ENCODE data around the gene DLEC1.

DLEC1 gene

DNA sequence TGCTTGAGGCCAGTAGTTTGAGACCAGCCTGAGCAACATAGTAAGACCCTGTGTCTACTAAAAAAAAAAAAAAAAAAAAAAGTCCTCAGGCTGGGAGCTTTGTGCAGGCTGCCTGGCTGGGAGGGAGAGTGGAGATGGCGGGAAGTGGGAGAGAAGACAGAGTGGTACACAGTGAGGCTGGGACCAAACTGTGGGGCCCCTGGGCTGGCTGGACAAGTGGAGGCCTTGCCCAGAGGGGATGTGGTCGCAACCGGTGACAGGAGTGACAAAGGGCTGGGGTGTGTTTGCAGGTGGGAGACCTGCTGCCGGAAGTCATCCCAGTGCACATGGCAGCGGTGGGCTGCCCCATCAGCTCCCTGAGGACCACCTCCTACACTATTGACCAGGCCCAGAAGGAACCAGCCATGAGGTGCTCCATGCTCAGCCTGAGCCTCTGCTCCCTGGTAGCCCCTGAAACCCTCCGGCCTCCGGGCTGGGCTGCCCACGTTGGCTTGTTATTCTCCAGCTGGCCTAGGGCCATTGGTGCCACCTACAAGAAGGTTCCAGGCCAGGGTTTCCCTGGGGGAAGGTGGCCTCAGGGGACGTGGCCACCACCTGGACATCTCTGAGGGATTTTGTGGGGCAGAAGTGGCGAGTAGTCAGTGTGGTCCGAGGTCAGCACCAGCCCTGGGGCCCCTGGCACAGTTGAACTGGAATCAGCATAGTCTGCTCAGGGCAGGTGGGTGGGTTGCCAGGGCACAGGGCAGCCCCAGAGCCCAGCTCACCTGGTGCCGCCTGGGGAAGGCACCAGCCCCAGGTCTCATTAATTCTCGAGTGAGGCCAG lies 75.3 kb downstream of the DLEC1 start:
- no peak for DNase-seq

DNA sequence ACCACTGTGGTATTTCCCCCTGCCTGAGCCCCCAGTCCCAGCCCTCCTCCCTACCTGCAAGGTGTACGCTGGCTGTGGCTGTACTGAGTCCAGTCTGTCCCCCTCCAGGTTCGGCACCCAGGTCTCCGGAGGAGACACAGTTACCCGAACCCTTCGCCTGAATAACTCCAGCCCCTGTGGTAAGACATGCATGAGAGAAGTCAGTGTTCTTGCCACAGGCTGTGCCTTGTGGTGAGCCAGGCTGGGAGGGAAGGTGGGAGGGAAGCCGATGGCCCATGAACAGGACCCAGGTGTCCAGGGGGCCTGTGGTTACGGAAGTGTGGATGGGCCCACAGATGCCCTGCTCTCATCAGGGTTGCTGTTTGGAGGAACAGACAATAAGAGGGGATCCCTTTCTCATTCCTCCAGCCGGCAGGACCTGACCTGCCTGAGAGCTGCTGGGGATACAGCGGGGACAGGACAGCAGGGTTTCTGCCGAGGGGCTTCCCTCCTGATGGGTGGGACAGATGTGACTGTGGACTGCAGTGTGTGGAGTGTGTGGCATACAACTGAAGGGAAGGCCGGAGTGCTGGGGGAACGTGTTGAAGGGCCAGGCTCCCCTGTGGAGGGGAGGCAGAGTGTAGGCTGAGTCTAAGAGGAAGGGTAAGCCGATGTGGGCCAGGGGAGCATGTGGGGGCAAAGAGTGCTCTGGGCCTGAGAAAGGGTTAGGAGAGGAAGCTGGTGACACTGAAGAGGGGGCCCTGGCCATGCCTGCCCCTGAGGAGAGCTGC lies 76.1 kb downstream of the DLEC1 start:
- no peak for DNase-seq

DNA sequence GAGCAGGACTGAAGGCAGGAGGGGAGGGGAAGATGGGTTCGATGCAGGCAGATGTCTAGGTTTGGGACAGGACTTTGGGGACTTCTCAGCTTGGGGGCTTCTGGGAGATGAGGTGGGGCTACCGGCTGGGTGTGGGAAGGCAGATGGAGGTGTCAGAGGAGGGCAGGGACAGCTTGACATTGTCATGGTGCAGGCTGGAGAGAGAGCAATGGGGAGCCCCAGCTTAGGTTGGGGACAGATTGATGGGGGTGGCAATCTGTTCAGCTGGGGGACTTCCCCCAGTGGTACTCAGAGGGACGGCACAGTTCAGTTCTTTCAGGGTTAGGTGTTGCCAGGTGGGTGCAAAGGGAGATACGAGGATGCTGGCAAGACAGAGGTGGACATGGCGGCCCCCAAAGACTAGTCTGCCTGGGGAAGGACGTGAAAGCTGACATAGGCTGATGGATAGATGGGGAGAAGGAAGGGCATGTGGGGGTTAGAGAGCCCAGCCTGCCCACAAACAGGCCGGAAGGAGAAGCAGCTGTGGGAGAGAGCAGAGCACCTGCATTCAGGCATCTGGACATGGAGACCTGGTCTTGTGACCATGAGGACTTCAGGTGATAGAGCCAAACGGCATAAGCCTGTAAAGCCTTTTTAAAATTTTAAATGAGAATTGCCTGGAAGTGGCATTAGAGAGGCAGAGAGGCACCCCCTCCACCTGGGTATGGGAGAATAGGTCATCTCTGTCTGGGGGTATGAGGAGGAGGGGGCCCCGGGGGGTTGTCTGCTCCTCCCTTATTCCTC lies 76.8 kb downstream of the DLEC1 start:
- DNase-seq: no peak

DNA sequence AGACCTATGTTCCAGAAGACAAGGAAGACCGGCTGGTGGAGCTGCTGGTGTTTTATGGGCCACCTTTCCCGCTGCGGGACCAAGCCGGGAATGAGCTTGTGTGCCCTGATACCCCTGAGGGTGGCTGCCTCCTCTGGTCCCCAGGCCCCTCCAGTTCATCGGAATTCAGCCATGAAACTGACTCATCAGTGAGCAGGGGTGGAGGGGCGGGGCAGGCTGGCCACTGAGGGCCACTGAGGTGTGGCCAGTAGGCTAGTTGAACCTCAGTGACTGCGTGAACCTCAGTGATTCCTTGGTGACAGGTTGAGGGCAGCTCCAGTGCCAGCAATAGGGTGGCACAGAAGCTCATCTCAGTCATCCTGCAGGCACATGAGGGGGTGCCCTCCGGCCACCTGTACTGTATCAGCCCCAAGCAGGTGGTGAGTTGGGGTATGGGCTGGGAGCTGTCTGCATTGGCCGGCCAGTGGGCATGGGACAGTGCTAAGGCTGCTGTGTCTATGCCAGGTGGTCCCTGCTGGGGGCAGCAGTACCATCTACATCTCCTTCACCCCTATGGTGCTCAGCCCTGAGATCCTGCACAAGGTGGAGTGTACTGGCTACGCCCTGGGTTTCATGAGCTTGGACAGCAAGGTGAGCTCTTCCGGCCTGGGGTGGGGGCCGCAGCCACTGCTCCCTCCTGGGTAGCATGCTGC lies 77.6 kb downstream of the DLEC1 start:
- no peak for DNase-seq

DNA sequence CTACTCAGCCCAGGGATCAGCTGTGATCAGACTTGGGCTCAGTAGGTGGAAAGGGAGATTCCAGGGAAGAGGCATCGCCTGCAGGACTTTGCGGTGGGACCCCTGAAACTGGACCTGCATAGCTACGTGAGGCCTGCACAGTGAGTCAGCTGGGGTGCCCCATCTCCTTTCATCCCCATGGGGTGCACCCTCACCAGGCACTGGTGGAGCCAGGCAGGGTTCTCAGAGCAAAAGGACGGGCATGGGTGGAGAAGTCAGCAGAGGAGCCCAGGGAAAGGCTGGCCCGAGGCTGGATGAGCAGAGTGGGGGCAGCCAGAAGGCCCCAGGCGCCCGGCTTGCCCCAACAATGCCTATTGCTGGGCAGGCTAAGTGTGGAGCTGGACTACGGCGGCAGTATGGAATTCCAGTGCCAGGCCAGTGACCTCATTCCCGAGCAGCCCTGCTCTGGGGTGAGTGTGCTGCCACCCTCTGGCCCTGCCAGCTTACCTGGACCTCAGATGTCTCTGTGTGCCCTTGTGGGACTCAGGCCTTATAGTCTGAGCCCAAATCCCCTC lies 78.2 kb downstream of the DLEC1 start:
- no peak for DNase-seq

DNA sequence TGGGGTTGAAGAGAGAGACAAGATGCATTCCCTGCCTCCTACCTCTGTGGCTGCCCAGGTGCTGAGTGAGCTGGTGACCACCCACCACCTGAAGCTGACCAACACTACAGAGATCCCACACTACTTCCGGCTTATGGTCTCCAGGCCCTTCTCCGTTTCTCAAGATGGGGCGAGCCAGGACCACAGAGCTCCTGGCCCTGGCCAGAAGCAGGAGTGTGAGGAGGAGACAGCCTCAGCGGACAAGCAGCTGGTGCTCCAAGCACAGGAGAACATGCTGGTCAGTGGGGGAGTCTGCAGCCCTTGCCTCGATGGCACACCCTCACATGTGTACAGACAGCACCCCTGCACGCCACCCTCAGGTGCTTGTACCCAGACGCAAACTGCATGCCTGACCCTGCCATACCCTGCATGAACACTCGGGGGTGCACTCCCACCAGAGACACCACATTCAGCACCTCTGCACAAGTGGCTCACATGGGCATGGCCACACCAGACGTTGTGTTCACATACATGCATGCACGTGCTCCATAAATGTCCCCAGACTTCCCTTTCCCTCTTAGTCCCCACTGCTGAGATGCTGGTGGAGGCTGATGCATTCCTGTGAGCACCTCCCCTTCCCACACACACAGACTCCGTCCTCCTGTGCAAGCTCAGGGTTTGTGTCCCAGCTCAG lies 78.9 kb downstream of the DLEC1 start:
- DNase-seq: peak; percentile 17 to 57

DNA sequence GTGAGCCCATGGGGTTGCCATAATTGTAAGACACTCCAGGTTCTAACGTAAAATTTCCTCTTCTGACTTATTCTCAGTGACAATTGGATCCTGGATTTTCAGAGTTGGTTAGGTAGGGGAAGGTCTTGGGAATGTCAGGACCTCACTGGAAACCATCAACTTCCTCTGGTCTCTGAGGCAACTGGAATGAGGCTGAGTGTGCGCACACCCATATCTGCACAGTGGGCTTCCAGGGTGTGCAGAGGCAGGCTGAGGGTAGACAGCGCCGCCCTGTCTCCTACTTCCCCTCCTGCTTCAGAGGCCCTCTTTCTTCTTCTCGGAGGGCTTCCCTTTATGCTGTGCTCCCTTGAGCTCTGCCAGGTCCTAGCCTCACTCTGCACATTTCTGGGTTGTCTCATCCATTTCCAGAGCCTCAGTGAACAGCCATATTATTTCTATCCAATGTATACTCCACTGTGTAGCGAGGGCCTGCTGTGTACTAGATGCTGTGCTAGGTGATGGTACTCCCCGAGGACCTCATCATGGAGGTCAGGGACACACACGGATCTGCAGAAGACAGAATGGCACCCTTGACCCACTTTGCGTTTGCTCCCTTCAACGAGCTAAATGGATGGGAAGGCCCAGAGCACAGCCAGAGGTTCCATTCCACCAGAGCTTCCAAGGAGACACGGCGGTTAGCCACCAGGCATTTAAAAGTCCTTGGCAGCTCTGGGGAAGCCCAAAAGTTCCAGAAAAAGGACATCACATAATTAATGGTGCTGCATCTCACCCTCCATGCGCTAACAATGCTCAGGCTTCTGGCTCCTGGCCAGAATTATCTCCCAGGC lies 79.6 kb downstream of the DLEC1 start:
- DNase-seq: no peak

DNA sequence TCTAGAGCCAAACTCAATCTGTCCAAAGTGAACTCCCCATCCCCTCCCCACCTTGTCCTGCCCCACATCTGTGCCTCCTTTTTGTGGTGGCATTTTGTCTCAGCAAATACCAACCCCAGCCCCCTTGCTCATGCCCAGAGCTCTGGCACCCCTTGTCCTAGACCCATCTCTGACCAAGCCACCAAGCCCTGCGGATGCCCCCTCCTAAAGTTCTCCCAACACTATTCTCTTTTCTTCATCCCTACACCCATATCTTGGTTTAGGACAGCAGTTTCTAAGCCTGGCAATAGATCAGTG lies 80.2 kb downstream of the DLEC1 start:
- no peak for DNase-seq

DNA sequence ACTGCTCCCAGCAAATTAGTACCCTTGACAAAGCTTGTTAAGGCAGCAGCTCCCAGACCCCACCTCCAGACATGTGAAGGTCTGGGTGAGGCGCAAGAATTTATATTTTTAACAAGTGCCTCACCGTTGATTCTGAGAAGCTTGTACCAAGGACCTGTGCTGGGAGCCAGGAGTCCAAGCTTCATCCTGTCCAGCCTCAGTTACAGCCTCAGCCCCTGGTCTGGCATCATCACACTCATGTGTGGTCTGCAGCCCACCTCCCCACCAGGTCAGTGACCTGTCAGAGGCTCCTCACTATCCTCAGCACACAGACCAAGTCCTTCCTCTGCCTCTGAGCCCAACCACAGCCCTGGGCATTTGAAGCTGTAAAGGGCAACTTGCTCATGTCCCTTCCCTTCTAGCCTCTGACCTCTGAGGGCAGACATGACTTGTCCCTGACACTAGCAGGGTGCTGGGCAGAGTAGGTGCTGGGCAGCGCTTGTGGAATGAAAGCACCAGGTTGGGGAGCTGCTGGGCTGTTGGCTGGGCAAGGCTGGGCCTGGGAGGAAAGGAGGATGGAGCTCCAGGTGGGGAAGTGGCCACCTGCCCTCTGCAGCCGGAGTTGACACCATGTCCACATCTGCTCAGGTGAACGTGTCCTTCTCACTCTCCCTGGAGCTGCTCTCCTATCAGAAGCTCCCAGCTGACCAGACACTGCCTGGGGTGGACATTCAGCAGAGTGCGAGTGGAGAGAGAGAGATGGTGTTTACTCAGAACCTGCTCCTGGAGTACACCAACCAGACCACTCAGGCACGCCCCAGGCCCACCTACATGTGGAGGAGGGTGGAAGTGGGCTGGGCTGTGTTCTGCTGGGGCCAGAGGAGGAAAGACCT lies 81.0 kb downstream of the DLEC1 start:
- DNase-seq: no peak

DNA sequence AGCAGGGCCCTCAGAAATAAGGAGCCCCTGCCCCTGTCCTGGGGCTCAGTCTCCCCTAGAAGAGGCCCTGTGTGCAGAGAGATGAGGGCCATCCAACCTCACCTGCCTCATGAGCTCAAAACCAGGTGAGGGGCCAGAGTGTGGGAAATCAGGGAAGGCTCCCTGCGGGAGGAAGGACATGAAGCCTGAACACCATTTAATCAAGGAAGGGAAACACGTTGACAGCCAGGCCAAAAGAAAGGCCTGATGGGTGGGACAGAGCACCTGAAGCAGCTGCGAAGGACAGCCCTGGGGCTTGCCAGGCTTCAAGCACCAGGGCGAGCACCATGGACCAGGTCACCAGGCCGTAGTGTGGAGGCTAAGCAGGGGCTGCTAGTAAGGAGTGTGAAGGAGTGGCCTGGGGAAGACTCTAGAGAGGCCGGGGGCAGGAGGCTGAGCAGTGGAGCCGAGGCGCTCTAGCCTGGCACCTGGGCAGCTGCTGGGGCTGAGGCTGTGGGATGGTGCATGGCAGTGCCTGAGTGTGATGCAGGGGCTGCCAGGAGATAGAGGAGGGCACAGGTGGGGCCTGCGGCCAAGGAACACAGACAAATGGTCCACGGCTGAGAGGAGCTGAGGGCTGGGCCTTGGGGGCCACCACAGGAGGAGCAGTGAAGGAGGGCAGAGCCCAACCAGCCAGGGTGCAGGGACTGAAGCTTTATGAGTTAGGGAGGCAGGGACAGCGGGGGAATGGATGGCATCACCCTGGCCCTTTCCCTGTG lies 81.9 kb downstream of the DLEC1 start:
- DNase-seq: no peak

DNA sequence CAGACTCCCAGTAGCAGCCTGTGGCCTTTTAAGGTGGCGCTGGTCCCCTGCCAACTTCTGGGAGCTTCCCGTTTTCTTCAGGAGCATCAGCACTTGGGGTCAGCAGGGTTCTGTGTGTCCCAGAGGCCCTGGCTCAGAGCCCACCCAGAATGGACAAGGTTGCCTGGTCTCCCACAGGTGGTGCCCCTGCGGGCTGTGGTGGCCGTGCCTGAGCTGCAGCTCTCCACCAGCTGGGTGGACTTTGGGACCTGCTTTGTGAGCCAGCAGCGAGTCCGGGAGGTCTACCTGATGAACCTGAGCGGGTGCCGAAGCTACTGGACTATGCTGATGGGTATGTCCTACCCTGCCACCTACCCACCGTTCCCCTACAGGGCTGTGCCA lies 82.4 kb downstream of the DLEC1 start:
- no peak for DNase-seq

DNA sequence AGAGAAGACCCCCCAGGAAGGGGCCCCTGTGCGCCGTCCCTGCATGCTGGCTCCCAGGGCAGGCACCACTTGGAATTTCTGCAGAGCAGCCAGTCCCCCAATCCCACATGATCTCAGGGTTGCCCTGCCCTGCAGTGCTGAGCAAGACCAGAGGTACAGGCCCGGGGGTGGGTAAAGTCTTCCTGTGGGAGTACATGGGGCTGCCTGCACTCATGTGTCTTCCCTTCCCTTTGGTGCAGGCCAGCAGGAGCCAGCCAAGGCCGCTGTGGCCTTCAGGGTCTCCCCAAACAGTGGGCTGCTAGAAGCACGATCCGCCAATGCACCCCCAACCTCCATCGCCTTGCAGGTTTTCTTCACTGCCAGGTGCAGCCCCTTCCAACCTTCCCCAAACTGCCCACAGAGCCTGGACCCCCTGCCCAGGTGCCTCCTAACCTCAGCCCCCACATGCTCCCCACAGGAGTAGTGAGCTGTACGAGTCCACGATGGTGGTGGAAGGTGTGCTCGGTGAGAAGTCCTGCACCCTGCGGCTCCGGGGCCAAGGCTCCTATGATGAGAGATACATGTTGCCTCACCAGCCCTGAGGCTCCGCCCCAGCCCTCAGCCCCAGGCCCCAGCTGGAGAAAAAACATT lies 82.9 kb downstream of the DLEC1 start:
- no peak for DNase-seq

DNA sequence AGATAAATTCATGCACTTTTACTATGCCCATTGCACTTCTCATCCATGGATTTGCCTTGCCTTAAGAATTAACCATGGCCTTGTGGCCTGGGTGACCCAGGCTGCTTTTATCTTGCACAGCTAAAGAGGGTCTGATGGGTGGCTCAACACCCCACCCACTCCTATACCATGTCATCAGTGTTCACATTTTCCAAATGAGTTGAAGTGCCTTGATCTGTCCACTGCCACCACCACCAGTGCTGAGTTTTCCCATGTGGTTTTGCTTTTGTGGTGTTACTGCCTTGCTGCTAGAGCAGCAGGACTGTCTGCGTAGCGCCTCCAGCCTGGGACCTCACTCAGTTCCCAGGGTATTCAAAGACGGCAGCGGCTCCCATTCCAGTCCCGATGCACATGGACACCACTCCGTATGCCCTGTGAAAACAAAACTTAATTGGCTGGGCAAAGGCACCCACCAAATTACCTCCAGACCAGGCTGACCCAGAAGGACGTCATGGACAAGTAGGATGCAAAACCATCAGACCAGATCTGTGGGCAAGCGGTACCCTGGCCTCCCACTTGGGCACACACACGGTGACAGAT lies 83.8 kb downstream of the DLEC1 start:
- DNase-seq: no peak

DNA sequence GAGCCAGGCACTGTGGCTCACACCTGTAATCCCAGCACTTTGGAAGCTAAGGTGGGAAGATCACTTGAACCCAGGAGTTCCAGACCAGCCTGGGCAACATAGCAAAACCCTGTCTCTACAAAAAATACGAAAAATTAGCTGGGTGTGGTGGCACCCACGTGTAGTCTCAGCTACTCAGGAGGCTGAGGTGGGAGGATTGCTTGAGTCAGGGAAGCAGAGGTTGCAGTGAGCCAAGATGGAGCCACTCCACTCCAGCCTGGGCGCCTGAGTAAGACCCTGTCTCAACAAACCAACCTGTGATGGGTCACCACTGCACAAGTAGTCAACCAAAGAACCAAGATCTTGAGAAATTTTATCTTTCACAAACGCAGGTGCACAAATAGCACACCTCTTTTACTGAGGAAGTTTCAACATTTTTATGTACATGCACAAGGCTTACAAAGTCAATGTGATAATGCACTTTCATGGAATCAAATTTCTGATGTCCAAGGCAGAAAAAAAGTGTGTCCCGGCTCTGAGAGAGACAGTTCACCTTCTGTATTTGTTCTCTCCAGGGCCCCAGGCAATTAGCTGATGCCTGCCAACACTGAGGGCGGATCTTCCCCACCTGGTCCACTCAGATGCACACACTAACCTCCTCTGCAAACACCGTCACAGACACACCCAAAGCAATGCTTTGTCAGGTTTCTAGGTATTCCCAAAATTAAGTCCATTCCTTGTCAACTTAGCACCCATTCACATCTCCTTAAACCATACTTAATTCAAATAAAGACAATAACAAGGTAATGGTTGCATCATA lies 85.5 kb downstream of the DLEC1 start:
- DNase-seq: peak; percentile 34 to 39

DNA sequence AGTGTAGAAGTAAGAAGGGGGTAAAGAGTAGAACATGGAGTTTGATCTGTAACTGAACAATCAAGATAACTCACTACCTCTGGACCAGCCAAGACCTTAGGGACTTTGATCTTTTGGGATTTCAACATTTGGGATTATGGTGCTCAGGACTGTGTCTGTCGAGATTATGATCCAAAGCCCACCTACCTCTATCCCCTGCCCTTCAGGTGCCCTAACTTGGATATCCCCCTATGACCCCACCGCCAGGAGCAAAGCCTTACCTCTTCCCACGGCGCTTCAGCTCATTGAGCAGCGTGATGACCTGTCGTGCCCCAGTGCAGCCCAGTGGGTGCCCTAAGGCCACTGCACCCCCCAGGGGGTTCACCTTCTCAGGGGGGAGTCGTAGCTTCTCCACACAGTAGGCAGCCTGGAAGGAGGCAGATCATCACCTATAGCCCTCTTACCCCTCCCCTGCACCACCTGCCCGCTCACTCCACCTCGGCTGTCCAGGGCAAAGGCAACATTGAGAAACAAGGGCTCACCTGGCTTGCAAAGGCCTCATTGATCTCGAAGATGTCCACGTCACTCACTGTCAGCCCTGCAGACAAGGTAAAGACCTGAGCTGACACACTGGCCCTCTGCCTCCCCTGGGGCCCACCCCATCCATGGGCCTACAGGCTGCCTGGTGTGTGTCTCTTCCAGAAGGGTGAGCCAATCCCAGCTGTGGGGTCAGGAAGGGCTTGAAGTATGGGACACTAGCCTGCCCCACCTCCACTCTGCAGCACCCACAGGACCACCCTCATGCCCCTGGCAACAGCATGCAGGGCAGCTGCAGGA lies 86.5 kb downstream of the DLEC1 start:
- no peak for DNase-seq

DNA sequence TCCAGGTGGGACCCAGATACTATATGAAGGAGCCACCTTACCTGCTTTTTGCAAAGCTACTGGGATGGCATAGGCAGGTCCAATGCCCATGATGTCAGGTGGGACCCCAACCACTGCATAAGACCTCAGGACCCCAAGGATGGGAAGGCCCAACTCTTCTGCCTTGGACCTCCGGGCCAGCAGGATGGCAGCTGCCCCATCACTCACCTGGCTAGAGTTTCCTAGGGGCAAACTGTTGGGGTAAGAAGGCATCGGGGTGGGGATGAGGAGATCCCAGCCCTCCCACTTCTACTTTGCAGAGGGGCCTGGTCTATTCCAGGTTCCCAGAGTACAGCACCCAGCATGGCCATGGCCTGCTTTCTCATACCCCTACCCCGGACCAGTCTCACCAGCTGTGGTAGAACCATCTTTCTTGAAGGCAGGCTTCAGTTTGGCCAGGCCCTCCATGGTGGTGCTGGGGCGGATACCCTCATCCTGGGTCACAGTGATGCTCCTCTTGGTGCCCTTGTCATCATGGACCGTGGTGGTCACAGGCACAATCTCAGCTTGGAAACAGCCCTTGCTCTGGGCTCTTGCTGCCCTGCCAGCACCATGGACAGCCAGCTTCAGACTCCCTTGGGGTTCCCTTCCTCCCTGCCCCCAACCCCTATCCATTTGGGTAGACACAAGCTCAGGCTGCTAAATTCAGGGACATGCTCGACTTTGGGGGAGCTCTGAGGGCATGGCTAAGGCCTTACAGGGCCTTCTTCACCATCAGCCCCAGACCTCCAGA lies 87.3 kb downstream of the DLEC1 start:
- DNase-seq: no peak

Measured in NCI-H2081 (cell line).